ENCODE results near the gene LTF.
"Not testable (repeated sequence)": the region's sequence is repeated elsewhere in the genome, so short reads cannot be mapped to it uniquely, and the experiment has no call there.

LTF gene

DNA sequence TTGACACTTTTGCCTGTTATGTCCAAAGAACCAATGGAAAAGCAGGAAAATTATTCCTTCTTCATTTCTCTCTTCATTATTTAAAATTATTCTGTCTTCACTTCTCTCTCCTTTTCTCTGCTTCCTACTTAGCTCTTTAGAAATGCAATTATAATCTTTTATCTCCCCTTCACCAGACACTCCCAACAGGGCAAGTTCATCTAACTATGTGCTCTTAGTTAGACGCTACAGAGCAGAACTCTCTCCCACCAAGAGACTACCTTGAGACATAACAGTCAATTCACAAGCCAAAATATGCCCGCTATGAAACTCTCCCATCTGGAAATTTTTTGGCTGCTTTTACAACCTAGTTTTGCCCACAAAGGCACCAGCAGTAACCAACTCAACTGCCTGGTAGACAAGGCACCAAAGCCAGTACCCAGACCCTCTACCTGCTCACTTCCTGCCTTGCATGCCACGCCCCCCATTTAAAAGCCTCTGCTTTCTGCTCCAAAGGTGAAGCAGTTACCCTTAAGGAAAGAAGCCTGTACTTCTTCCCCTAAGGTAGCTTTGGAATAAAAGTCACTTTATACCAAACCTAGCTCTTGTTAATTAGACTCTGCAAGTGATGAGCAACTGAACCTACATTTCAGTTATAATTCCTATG lies 29.5 kb downstream of the LTF start:
- DNase-seq = no peak

DNA sequence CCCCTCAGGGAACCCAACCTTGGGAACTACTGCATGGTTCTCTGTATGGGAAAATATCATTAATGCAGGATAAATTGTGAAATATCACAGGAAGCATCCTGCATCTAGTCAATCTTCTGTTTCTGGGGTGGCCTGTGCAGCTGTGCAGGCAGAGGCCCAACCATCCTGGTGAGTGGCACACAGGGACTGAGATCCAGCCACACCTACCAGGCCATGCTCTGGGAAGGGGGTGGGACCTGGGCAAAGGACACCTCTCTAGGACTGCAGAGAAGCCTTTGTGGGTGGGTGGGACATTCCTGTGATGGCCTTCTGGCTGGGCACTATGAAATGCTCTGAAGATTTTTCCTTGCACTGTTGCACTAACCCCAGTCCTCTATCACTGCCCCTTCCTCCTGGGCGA lies 30.9 kb downstream of the LTF start:
- no peak for DNase-seq

DNA sequence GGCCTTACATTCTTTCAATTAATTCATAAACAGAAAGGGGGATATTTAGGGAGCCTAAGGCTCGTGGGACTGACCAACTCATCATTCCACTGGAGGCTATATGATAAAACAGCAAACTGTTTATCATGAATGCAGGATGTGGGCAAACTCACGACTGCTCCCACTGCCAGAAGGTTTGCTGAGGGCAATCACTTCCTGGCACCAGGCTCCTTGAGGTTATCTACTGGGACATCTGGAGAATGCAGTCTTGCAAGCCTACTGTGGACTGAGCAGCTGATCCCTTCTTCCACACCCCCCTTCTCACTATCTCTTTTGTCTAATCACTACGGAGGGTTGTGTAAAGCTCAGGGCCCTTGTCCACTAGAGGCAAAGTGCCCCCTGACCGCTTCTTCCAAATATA lies 31.6 kb downstream of the LTF start:
- not testable (repeated sequence) for DNase-seq

DNA sequence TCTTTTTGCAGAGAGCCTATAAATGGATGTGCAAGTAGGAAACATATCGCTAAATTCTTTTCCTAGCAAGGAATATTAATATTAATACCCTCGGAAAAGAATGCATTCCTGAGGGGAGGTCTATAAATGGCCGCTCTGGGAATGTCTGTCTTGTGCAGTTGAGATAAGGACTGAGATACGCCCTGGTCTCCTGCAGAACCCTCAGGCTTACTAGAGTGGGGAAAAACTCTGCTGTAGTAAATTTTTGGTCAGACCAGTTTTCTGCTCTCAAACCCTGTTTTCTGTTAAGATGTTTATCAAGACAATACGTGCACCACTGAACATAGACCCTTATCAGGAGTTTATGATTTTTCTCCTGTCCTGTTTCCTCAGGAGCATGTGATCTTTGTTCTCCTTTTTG lies 32.8 kb downstream of the LTF start:
- not testable (repeated sequence) for DNase-seq

DNA sequence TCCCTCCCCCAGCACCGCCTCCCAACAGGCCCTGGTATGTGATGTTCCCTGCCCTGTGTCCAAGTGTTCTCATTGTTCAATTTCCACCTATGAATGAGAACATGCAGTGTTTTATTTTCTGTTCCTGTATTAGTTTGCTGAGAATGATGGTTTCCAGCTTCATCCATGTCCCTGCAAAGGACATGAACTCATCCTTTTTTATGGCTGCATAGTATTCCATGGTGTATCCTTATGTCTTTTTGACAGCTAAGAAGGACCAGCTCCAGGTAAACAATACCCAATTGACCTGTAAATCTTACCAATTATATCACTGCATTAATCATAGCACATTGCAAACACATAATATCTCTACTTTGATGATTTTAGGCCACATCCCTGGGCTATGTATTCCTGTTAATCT lies 33.8 kb downstream of the LTF start:
- DNase-seq = not testable (repeated sequence)

DNA sequence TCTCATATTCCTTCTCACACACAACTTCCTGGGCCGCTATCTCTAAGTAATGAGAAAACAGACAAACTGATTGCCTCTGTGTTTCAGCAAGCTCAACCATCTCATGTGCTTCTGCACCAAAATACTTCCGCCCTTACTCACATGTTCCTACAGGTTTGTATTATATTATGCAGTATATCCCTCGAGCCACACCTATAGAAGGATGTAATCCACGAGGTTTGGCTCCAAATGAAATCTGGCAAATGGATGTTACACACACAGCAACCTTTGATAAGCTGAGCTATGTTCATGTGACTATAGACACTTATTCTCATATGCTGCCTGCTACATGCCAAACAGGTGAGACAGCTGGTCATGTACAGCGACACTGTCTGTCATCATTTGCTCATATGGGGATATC lies 35.0 kb downstream of the LTF start:
- no peak for DNase-seq

DNA sequence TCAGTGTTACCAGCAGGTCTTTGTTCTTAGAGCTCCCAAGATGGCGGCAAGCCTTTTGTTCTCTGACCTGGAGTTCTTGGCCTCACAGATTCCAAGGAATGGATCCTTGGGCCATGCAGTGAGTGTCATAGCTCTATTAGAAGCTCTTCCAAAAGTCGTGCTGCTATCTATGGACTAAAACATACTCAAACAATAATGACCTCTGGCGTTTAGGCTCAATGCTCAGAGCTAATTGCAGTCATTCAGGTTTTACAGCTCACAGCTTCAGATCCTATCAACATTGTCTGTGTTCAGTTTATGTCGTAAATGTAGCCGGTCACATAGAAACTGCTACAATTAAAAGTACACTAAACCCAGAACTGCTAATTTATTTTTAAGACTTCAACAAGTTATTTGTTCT lies 35.5 kb downstream of the LTF start:
- no peak for DNase-seq

DNA sequence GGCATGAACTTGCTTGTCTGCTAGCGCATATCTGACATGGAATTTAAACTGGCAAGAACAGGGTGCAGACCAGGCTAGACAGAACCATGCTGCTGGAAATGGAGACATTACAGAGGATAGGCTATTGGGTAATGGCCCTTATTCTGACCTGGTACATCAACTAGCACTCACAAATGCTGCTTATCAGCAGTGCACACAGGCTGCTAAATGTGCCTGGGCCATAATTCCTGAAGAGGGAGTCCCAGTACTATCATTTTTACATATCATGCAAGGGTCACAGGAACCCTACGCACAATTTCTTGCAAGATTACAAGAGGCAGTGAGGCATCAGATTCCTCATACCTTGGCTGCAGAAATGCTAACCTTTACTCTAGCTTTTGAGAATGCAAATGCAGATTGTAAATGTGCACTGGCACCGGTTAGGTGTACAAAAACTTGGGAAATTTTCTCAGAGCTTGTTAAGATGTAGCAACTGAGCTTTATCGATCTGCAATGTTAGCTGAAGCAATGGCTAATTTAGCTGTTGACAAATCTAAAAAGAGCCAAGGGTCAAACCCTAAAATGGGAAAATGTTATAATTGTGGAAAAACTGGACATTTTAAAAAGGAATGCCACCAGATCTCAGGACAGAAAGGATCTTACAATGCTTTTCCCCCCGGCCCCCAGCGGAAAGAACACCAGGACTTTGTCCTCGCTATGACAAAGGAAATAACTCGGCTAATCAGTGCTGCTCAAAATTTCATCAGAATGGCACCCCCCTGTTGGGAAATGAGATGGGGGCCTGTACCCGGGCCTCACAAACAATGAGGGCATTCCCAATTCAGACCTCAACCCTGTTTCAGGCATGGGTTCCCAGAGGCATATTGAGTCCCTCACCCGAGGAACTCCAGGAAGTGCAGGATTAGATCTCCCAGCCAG lies 36.5 kb downstream of the LTF start:
- peak; percentile 7 for DNase-seq

DNA sequence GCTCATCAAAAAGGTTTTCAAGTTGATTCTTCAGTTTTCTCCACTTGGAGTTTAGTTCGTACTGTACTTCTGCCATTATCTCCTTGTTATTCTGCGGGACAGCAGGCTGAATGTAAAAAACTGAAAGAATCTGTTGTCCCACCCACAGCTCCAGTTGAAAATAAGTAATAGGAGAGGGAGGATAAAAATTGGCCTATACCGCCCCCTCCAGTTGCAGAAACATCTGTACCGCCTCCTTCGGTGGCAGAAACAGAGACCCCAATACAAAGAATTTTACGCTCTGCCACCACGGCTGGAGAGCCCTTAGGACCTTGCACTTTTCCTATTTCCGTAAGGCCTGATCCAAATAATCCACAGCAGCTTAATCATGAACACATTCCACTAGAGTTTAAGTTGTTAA lies 37.3 kb downstream of the LTF start:
- DNase-seq = not testable (repeated sequence)

DNA sequence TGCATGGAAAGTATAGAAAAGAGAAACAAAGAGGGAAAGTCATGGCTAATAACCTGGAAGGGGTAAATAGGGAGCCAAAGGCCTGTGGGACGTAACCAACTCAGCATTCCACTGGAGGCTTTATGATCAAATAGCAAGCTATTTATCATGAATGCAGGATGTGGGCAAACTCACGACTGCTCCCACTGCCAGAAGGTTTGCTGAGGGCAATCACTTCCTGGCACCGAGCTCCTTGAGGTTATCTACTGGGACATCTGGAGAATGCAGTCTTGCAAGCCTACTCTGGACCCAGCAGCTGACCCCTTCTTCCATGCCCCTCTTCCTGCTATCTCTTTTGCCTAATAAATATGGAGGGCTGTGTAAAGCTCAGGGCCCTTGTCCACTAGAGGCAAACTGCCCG lies 38.2 kb downstream of the LTF start:
- DNase-seq = peak; percentile 4

DNA sequence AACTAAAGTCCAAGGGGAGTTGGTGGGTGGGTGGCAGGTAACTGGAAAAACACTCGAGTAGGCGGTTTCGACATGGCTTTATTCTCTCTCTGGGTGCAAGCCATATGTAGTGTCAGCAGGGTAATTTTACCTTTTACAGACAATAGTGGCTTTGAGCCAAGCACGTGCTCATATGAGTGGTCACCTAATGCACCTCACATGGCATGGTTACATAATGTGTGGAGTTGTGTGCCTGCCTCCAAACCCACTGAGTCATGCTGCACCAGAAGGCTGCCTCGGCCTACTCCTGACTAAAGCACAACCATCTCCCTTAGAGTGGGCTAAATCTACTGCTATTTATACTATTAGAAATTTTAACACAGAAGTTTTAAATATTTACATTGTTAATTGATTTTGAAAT lies 41.1 kb downstream of the LTF start:
- DNase-seq = peak; percentile 66

DNA sequence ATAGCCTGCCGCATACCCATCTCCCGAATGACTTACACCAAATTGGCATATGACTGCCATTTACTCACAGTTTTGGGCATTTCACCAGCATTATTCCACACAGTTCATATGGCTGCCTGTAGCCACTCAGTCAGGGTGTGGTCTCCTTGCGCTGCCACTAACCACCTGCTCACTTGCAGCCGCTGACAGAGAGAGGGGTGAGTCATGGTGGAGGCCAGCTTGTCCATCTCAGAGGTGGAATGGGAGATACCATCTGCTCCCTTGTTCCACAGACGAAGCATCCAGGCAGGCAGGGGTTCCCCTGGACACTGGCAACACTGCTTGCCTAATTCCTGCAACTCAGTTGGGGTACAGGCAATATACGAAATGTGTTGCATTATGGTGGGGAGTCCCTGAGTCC lies 42.1 kb downstream of the LTF start:
- no peak for DNase-seq

DNA sequence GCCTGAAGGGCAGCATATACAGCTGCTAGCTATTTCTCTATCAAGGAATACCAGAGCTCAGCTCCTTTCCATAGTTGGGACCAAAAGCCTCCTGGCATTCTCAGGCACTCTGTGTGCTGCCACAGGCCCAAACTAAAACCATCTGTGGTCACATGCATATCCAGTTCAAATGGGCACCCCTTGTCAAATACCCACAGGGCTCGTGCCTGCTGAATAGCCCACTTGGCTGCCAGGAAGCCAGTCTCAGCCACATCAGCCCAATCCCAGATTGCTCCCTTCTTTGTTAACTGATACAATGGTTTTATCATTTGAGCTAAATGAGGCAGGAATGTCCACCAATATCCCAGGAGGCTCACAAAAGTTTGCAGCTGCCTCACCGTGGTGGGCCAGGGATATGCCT lies 43.8 kb downstream of the LTF start:
- no peak for DNase-seq

DNA sequence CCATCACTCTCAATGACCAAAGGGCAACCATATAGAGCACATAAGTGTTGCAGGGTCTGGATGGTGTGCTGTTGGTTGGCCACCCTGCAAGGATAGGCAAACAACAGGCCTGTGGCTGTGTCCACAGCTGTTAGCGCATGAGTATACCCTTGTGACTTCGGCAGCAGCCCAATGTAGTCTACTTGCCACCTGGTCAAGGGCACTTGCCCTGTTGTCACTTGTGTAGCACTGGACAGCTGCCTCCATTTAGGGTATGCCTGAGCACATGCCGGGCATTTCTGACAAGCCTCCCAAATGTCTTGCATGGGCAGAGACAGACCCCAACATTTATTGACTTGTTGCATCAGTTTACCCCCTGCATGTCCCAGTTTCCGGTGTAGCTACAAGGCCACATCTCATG lies 44.9 kb downstream of the LTF start:
- DNase-seq = no peak

DNA sequence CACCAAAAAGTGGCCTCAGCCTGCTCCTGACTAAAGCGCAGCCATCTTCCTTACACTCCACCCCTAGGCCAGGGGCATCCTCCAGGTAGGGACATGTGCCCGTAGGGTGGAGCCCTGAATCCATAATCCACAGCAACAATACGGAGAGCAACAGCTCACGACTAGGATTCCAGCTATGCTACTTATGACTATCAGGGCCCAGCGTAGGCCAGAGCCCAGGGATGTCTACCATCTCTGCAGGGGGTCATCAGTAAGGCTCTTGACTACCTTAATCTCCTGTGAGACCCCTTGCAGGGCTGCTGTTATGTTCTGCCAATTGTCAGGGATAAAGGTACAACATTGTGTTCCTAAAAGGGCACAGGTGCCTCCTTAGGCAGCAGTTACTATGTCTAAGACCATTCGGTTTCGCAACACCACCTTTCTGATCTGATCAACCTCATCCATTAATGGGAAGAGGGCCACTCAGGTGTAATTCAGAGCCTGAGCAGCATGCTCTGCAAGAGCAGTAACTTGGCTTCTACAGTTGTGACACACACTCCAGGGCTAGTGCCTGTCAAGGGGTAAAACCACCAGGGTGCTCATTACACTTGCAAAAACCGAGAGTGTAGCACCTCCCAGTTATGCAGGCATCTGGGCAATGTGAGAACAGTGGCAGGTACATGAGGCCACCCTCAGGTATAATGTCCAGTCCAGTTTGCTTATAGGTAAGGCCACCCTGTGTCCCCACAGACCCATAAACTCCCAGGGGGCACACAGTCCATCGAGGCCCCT lies 46.7 kb downstream of the LTF start:
- DNase-seq = no peak

DNA sequence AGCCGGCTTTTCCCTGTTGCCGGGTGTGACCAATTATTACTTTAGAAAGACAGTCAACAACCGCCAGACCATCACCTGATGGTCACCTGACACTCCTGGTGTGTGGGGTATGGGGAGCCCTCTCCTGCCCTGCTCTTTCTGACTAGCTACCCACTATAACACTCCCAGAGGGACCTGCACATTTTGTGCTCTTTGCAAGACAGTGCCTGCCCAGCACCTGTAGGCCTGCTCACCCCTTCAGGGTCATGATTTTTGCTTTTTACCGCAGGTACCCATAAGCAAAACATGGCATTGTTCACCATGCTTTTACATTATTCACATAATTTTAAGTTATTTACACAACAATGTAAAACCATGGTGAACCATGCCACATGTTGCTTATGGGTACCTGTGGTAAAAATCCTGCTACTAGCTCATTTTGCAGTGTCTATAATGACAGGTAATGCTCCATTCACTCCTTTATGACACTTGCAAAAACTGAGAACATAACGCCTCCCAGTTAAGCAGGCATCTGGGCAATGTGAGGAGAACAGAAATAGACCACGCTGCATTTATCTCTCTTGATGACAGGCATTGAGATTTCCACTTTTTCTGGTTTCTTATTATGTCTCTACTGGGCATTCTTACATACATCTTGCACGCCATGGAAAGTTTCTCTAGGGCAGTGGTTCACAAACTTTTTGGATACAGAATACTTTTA lies 47.7 kb downstream of the LTF start:
- no peak for DNase-seq

DNA sequence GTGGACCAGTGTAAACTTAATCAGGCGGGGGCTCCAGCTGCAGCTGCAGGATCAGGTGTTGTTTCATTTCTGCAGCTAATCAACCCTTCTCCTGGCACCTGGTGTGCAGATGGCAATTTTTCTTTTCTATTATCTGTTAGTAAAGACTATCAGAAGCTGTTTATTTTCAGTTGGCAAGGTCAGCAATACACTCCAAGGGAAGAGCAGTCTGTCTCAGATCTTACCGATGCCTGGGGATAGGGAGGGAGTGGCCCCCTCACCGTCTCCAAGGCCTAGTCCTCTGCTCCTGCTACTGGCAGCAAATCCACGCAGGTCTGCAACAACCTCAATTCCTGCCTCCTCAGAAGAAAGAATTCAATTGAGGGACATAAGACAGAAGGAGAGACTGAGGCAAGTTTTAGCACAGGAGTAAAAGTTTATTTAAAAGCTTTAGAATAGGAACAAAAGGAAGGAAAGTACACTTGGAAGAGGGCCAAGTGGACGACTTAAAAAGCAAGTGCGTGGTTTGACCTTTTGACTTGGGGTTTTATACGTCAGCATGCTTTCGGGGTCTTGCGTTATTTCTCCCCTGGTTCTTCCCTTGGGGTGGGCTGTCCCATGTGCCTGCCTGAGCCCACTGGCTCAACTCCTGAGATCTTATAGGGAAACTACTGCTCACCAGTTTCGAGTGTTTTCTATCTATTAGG lies 48.4 kb downstream of the LTF start:
- DNase-seq = no peak

DNA sequence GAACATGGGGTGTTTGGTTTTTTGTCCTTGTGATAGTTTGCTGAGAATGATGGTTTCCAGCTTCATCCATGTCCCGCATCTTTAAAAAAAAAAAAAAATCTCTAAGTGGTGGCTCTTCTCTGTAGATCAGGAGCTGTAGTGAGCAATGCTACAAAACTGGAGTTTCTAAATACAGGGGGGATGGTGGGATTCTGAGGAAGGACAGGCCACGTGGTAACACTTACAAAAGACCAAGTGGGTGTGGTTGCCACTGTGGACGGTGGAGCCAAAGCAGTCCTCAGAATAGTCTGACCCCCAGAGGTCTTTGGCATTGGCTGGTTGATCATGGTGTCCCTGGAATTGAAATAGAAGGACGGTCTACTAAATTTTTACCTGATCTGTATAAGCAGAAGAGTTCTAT lies 50.0 kb downstream of the LTF start:
- no peak for DNase-seq

DNA sequence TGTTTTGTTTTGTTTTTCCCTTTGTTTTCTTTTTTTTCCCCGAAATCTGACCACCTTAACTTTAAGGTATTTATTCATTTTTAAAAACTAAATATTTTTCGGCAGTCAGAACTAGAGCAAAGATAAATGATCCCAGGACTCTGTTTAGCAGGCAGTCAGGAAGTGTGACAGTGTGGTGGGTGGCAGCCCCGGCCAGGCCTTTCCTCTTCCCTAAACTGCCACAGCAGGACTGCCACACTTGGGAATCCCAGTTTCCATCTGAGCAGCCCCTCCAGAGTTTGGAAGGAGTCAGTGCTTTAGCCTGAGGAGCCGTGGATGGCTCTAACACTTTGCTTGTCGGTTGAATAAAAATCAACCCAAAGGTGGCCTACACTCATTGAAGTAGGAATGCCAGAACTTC lies 50.8 kb downstream of the LTF start:
- no peak for DNase-seq

DNA sequence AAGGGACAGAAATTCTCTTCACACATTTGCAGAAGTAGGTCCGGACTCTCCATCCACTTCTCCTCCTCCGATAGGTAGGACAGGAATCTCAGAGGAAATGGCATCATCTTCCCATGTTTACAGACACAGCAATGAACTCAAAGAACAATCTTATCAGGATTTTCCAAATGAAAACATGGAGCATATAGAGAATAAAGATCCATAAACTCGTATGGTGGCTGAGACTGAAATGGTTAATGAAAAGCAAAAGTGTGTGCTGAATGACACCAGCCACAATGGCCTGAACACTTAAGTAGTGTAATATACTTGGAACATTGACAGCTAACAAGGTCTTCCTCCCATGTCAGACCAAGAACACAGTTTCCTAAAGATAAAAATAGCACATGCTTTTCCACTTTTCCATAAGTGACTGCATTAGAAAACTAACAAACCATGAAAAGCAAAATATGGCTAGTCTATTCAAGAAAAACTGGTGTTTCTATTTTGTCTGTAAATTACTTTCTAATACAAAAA lies 51.9 kb downstream of the LTF start:
- no peak for DNase-seq

DNA sequence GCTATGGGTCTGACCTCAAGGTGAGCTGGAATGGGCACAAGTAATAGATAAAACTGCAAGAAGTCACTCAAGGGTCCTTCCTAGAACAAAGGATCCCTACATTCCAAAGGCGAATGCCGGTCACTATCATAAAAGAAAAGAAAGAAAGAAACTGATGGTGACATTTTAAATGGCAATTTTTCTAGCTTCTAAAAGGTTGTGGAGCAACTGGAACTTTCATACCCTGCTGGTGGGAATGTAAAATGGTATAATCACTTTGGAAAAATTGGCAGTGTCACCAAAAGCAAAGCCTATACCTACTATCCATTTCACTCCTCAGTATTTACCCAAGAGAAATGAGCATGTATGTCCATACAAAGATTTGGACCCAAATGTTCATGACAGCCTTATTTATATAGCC lies 53.4 kb downstream of the LTF start:
- no peak for DNase-seq

DNA sequence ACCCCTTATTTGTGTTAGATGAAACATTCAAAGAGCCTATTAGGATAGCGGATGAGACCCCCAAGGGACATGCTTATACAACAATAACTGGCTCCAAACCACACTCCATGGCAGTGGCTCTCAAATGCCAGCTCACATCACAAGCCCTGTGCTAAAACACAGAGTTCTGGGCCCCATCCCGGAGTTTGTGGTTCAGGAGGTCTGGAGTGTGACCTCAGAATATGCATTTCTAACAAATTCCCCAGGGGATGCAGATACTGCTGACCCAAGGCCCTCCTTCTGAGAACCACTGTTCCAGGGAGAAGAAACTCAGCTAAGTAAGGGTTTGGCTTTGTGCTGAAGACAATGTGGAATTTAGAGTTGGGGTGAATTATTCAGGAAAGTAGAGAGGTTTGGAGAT lies 54.0 kb downstream of the LTF start:
- DNase-seq = no peak

All from kidney glomerular epithelial cell (primary cell).